Measurements from ENCODE around the gene WDR93. TPM values are rescaled to one million over a fixed set of nuclear protein-coding genes. Genes with fewer than 3 reads are reported as not detected.

WDR93 gene
- total RNA-seq, 1 experiment from 2014 or later: not detected

DNA sequence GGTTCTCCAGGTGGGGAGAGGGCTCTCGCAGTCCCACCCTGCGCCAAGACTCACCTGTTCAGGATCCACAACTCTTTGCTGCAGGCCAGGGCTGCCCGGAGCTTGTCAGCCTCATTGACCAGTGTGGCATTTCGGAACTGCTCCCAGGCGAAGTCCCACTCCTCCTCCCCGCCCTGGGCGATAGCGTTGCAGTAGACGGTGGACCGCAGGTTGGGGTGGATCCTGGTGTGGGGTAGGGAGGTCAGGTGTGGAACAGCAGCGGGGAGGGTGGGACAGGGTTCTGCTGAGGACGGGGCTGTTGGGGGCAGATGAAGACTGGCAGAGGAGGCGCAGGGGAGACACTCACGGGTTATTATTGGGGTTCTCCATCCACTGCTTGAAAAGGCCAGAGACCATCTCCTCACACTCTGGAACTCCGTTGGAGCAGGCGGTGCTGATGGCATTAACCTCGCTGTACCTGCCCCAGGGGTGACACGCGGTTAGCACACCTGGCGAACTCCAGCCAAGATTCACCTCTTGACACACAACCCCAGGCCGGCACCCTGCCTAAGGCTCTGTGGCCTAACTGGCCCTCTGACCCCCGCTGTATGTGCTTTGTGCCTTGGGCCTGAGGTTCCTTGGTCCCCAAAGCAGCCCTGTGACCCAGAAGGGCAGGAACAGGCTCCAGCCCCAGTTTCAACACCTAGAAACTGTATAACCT, 101.6 kb downstream of the WDR93 start:
- no peaks in the 10 kb centered on the region for H3K79me2 ChIP-seq (ENCODE audit: low read length)
- H3K4me2 ChIP-seq (ENCODE audit: low read depth, low read length, poor library complexity, severe bottlenecking): no peak overlapping the region
- H3K27me3 ChIP-seq (ENCODE audit: low read length): no peaks in the 10 kb centered on the region
- no peaks in the 10 kb centered on the region for H3K9me3 ChIP-seq (ENCODE audit: low read length)
- no peaks in the 10 kb centered on the region for H3K9me2 ChIP-seq (replicated peaks; ENCODE audit: insufficient read depth, low read length)
- H2AFZ ChIP-seq (ENCODE audit: low read length): no peak overlapping the region
- H3K4me1 ChIP-seq (ENCODE audit: low read length): no peaks in the 10 kb centered on the region
- H3K9ac ChIP-seq (ENCODE audit: low read length): no peak overlapping the region
- H3K27ac ChIP-seq (ENCODE audit: low read length): no peak overlapping the region
- no peaks in the 10 kb centered on the region for H3K36me3 ChIP-seq (ENCODE audit: insufficient read depth, low read length)
- DNase-seq: no peak
- H4K20me1 ChIP-seq (ENCODE audit: insufficient read depth, low read depth, low read length): no peaks in the 10 kb centered on the region
- H3K4me3 ChIP-seq (ENCODE audit: low read length): no peak overlapping the region

Small RNA genes lying within 50 kb of the gene (small RNA-seq; reads per million reads assigned to genes)
- gene RNU6-132P: 0.28 reads per million

Other genes starting within 250 kb of the WDR93 start
- not detected in 2 replicates for gene RHCG, start 194.2 kb upstream of the WDR93 start, total RNA-seq (2014; rRNA removed; shearing (Covaris generic); ENCODE audit: low replicate concordance)
- gene TICRR, start 115.3 kb upstream of the WDR93 start, total RNA-seq (2014; rRNA removed; shearing (Covaris generic); ENCODE audit: low replicate concordance): 5.1 and 5.5 TPM in 2 replicates
- gene KIF7, start 35.3 kb upstream of the WDR93 start, total RNA-seq (2014; rRNA removed; shearing (Covaris generic); ENCODE audit: low replicate concordance): not detected in 2 replicates
- gene PLIN1, start 11.4 kb upstream of the WDR93 start, total RNA-seq (2014; rRNA removed; shearing (Covaris generic); ENCODE audit: low replicate concordance): not detected in 2 replicates
- not detected in 2 replicates for gene PEX11A, start 57 bp upstream of the WDR93 start, total RNA-seq (2014; rRNA removed; shearing (Covaris generic); ENCODE audit: low replicate concordance)
- gene MESP1, start 60.4 kb downstream of the WDR93 start, total RNA-seq (2014; rRNA removed; shearing (Covaris generic); ENCODE audit: low replicate concordance): 0.14 TPM in 1 of 2 replicates, not detected in the other
- not detected in 2 replicates for gene MESP2, start 85.5 kb downstream of the WDR93 start, total RNA-seq (2014; rRNA removed; shearing (Covaris generic); ENCODE audit: low replicate concordance)
- 0.58 TPM in 1 of 2 replicates, not detected in the other for gene ANPEP, start 124.0 kb downstream of the WDR93 start, total RNA-seq (2014; rRNA removed; shearing (Covaris generic); ENCODE audit: low replicate concordance)
- gene AP3S2, start 203.2 kb downstream of the WDR93 start, total RNA-seq (2014; rRNA removed; shearing (Covaris generic); ENCODE audit: low replicate concordance): 29.3 and 40.7 TPM in 2 replicates
- not detected in 2 replicates for gene ARPIN, start 222.1 kb downstream of the WDR93 start, total RNA-seq (2014; rRNA removed; shearing (Covaris generic); ENCODE audit: low replicate concordance)

Measured in Karpas-422 (cell line).